Measurements from ENCODE around the gene PLAAT2.
A peak's percentile ranks its signal among the peaks of the same experiment; 100 is the strongest.
"Not testable (repeated sequence)": the region's sequence is repeated elsewhere in the genome, so short reads cannot be mapped to it uniquely, and the experiment has no call there.

Gene PLAAT2

GRCh38 chr11:63599211-63600122 is 36.3 kb upstream of the PLAAT2 start:
- Histone ChIP-seq H3K27me3 (ENCODE audit: control insufficient read depth in 1 of 2, insufficient read depth in 2 of 2, low read length in 2 of 2) (no peaks in the 10 kb centered on the region), H3K9me3 (ENCODE audit: low read length) (no peaks in the 10 kb centered on the region), H3K36me3 (ENCODE audit: insufficient read depth, low read length) (peaks cover 14% of the 10 kb centered on the region), H3K27ac (ENCODE audit: low read depth, low read length) (no peak overlapping the region), H3K4me3 (ENCODE audit: low read depth in 1 of 2, low read length in 2 of 2) (no peak overlapping the region), H3K9ac (ENCODE audit: low read length) (no peak overlapping the region), H3K4me1 (ENCODE audit: insufficient read depth, low read length) (peaks cover 9% of the 10 kb centered on the region)

GRCh38 chr11:63598556-63598955 is 35.4 kb upstream of the PLAAT2 start:
- no peak overlapping the region for H3K27ac ChIP-seq (ENCODE audit: low read depth, low read length)
- H3K4me1 ChIP-seq (ENCODE audit: insufficient read depth, low read length) = peaks cover 8% of the 10 kb centered on the region
- H3K4me3 ChIP-seq (ENCODE audit: low read depth in 1 of 2, low read length in 2 of 2) = no peak overlapping the region
- peaks cover 21% of the 10 kb centered on the region for H3K36me3 ChIP-seq (ENCODE audit: insufficient read depth, low read length)
- no peaks in the 10 kb centered on the region for H3K9me3 ChIP-seq (ENCODE audit: low read length)
- no peak overlapping the region for H3K9ac ChIP-seq (ENCODE audit: low read length)
- H3K27me3 ChIP-seq (ENCODE audit: control insufficient read depth in 1 of 2, insufficient read depth in 2 of 2, low read length in 2 of 2) = no peaks in the 10 kb centered on the region

GRCh38 chr11:63595296-63595695 is 32.1 kb upstream of the PLAAT2 start:
- Histone ChIP-seq H3K4me3 (ENCODE audit: low read depth in 1 of 2, low read length in 2 of 2) (no peak overlapping the region), H3K27me3 (ENCODE audit: control insufficient read depth in 1 of 2, insufficient read depth in 2 of 2, low read length in 2 of 2) (no peaks in the 10 kb centered on the region), H3K9me3 (ENCODE audit: low read length) (no peaks in the 10 kb centered on the region), H3K4me1 (ENCODE audit: insufficient read depth, low read length) (no peaks in the 10 kb centered on the region), H3K27ac (ENCODE audit: low read depth, low read length) (no peak overlapping the region), H3K9ac (ENCODE audit: low read length) (no peak overlapping the region), H3K36me3 (ENCODE audit: insufficient read depth, low read length) (peaks cover 44% of the 10 kb centered on the region)

GRCh38 chr11:63592975-63593395 is 29.8 kb upstream of the PLAAT2 start:
- H3K4me3 ChIP-seq (ENCODE audit: low read depth in 1 of 2, low read length in 2 of 2) = no peak overlapping the region
- H3K4me1 ChIP-seq (ENCODE audit: insufficient read depth, low read length) = no peaks in the 10 kb centered on the region
- no peak overlapping the region for H3K27ac ChIP-seq (ENCODE audit: low read depth, low read length)
- no peaks in the 10 kb centered on the region for H3K27me3 ChIP-seq (ENCODE audit: control insufficient read depth in 1 of 2, insufficient read depth in 2 of 2, low read length in 2 of 2)
- H3K36me3 ChIP-seq (ENCODE audit: insufficient read depth, low read length) = peaks cover 56% of the 10 kb centered on the region
- no peak overlapping the region for H3K9ac ChIP-seq (ENCODE audit: low read length)
- H3K9me3 ChIP-seq (ENCODE audit: low read length) = no peaks in the 10 kb centered on the region

- Histone ChIP-seq H3K9me3 (ENCODE audit: low read length) (no peaks in the 10 kb centered on the region), H3K9ac (ENCODE audit: low read length) (no peak overlapping the region), H3K27me3 (ENCODE audit: control insufficient read depth in 1 of 2, insufficient read depth in 2 of 2, low read length in 2 of 2) (no peaks in the 10 kb centered on the region), H3K27ac (ENCODE audit: low read depth, low read length) (no peak overlapping the region), H3K36me3 (ENCODE audit: insufficient read depth, low read length) (peaks cover 57% of the 10 kb centered on the region), H3K4me3 (ENCODE audit: low read depth in 1 of 2, low read length in 2 of 2) (no peak overlapping the region), H3K4me1 (ENCODE audit: insufficient read depth, low read length) (no peaks in the 10 kb centered on the region)
These were observed 27.0 kb upstream of the PLAAT2 start for GRCh38 chr11:63590024-63590788.

- no peak overlapping the region for H3K9ac ChIP-seq (ENCODE audit: low read length)
- H3K4me1 ChIP-seq (ENCODE audit: insufficient read depth, low read length) = no peaks in the 10 kb centered on the region
- H3K27me3 ChIP-seq (ENCODE audit: control insufficient read depth in 1 of 2, insufficient read depth in 2 of 2, low read length in 2 of 2) = no peaks in the 10 kb centered on the region
- H3K27ac ChIP-seq (ENCODE audit: low read depth, low read length) = no peak overlapping the region
- H3K4me3 ChIP-seq (ENCODE audit: low read depth in 1 of 2, low read length in 2 of 2) = no peak overlapping the region
- peaks cover 50% of the 10 kb centered on the region for H3K36me3 ChIP-seq (ENCODE audit: insufficient read depth, low read length)
- no peaks in the 10 kb centered on the region for H3K9me3 ChIP-seq (ENCODE audit: low read length)
These were observed 25.8 kb upstream of the PLAAT2 start for GRCh38 chr11:63589000-63589399.

- no peaks in the 10 kb centered on the region for H3K4me1 ChIP-seq (ENCODE audit: insufficient read depth, low read length)
- H3K4me3 ChIP-seq (ENCODE audit: low read depth in 1 of 2, low read length in 2 of 2) = no peak overlapping the region
- no peak overlapping the region for H3K27ac ChIP-seq (ENCODE audit: low read depth, low read length)
- no peak overlapping the region for H3K9ac ChIP-seq (ENCODE audit: low read length)
- peaks cover 51% of the 10 kb centered on the region for H3K36me3 ChIP-seq (ENCODE audit: insufficient read depth, low read length)
- H3K27me3 ChIP-seq (ENCODE audit: control insufficient read depth in 1 of 2, insufficient read depth in 2 of 2, low read length in 2 of 2) = no peaks in the 10 kb centered on the region
- no peaks in the 10 kb centered on the region for H3K9me3 ChIP-seq (ENCODE audit: low read length)
These were observed 23.4 kb upstream of the PLAAT2 start for GRCh38 chr11:63586451-63587166.

- Histone ChIP-seq H3K4me3 (ENCODE audit: low read depth in 1 of 2, low read length in 2 of 2) (no peak overlapping the region), H3K9me3 (ENCODE audit: low read length) (no peaks in the 10 kb centered on the region), H3K36me3 (ENCODE audit: insufficient read depth, low read length) (peaks cover 36% of the 10 kb centered on the region), H3K4me1 (ENCODE audit: insufficient read depth, low read length) (no peaks in the 10 kb centered on the region), H3K9ac (ENCODE audit: low read length) (no peak overlapping the region), H3K27ac (ENCODE audit: low read depth, low read length) (no peak overlapping the region), H3K27me3 (ENCODE audit: control insufficient read depth in 1 of 2, insufficient read depth in 2 of 2, low read length in 2 of 2) (no peaks in the 10 kb centered on the region)
These were observed 20.1 kb upstream of the PLAAT2 start for GRCh38 chr11:63583357-63583677.

- not testable (repeated sequence) for H3K4me1 ChIP-seq (ENCODE audit: insufficient read depth, low read length); H3K27ac ChIP-seq (ENCODE audit: low read depth, low read length); H3K4me3 ChIP-seq (ENCODE audit: low read depth in 1 of 2, low read length in 2 of 2); H3K9ac ChIP-seq (ENCODE audit: low read length); H3K27me3 ChIP-seq (ENCODE audit: control insufficient read depth in 1 of 2, insufficient read depth in 2 of 2, low read length in 2 of 2); H3K9me3 ChIP-seq (ENCODE audit: low read length)
- peaks cover 32% of the 10 kb centered on the region for H3K36me3 ChIP-seq (ENCODE audit: insufficient read depth, low read length)
These were observed 18.0 kb upstream of the PLAAT2 start for GRCh38 chr11:63581224-63581623.

- not testable (repeated sequence) for H3K27me3 ChIP-seq (ENCODE audit: control insufficient read depth in 1 of 2, insufficient read depth in 2 of 2, low read length in 2 of 2); H3K27ac ChIP-seq (ENCODE audit: low read depth, low read length); H3K9ac ChIP-seq (ENCODE audit: low read length); H3K4me3 ChIP-seq (ENCODE audit: low read depth in 1 of 2, low read length in 2 of 2); H3K9me3 ChIP-seq (ENCODE audit: low read length)
- peaks cover 24% of the 10 kb centered on the region for H3K4me1 ChIP-seq (ENCODE audit: insufficient read depth, low read length)
- H3K36me3 ChIP-seq (ENCODE audit: insufficient read depth, low read length) = peaks cover 23% of the 10 kb centered on the region
These were observed 15.7 kb upstream of the PLAAT2 start for GRCh38 chr11:63578882-63579281.

GRCh38 chr11:63574856-63575602 is 11.8 kb upstream of the PLAAT2 start:
- Histone ChIP-seq H3K36me3 (ENCODE audit: insufficient read depth, low read length) (peaks cover 3% of the 10 kb centered on the region), H3K4me1 (ENCODE audit: insufficient read depth, low read length) (peaks cover 28% of the 10 kb centered on the region), H3K27ac (ENCODE audit: low read depth, low read length) (peak overlapping the region; percentile 87), H3K9me3 (ENCODE audit: low read length) (no peaks in the 10 kb centered on the region), H3K9ac (ENCODE audit: low read length) (peak overlapping the region; percentile 37), H3K4me3 (ENCODE audit: low read depth in 1 of 2, low read length in 2 of 2) (peak overlapping the region; percentile 28 to 63), H3K27me3 (ENCODE audit: control insufficient read depth in 1 of 2, insufficient read depth in 2 of 2, low read length in 2 of 2) (no peaks in the 10 kb centered on the region)
